Measurements from ENCODE around the gene TTLL4.
"Not testable (repeated sequence)": the region's sequence is repeated elsewhere in the genome, so short reads cannot be mapped to it uniquely, and the experiment has no call there.

The TTLL4 gene

GRCh38 chr2:218744615-218745014 lies 34.0 kb downstream of the TTLL4 start:
- no peak for DNase-seq (ENCODE audit: low read depth in 2 of 2)

- DNase-seq (ENCODE audit: low read depth in 2 of 2), result no peak
Observed at GRCh38 chr2:218745160-218745558, 34.5 kb downstream of the TTLL4 start.

GRCh38 chr2:218745559-218746469 lies 35.2 kb downstream of the TTLL4 start:
- no peak for DNase-seq (ENCODE audit: low read depth in 2 of 2)

GRCh38 chr2:218746470-218746795 lies 35.8 kb downstream of the TTLL4 start:
- DNase-seq (ENCODE audit: low read depth in 2 of 2), result no peak

GRCh38 chr2:218746960-218747359 lies 36.3 kb downstream of the TTLL4 start:
- no peak for DNase-seq (ENCODE audit: low read depth in 2 of 2)

- no peak for DNase-seq (ENCODE audit: low read depth in 2 of 2)
Observed at GRCh38 chr2:218748741-218749441, 38.3 kb downstream of the TTLL4 start.

- no peak for DNase-seq (ENCODE audit: low read depth in 2 of 2)
Observed at GRCh38 chr2:218754201-218754600, 43.6 kb downstream of the TTLL4 start.

- no peak for DNase-seq (ENCODE audit: low read depth in 2 of 2)
Observed at GRCh38 chr2:218754781-218755180, 44.1 kb downstream of the TTLL4 start.

GRCh38 chr2:218755198-218755566 lies 44.5 kb downstream of the TTLL4 start:
- DNase-seq (ENCODE audit: low read depth in 2 of 2), result no peak

GRCh38 chr2:218755567-218756404 lies 45.2 kb downstream of the TTLL4 start:
- no peak for DNase-seq (ENCODE audit: low read depth in 2 of 2)

- DNase-seq (ENCODE audit: low read depth in 2 of 2), result no peak
Observed at GRCh38 chr2:218756599-218757377, 46.2 kb downstream of the TTLL4 start.

GRCh38 chr2:218761795-218762194 lies 51.2 kb downstream of the TTLL4 start:
- DNase-seq (ENCODE audit: low read depth in 2 of 2), result no peak

GRCh38 chr2:218772759-218773158 lies 62.1 kb downstream of the TTLL4 start:
- not testable (repeated sequence) for DNase-seq (ENCODE audit: low read depth in 2 of 2)

GRCh38 chr2:218773881-218774280 lies 63.2 kb downstream of the TTLL4 start:
- no peak for DNase-seq (ENCODE audit: low read depth in 2 of 2)

- no peak for DNase-seq (ENCODE audit: low read depth in 2 of 2)
Observed at GRCh38 chr2:218776488-218776887, 65.9 kb downstream of the TTLL4 start.

GRCh38 chr2:218777276-218777990 lies 66.8 kb downstream of the TTLL4 start:
- no peak for DNase-seq (ENCODE audit: low read depth in 2 of 2)

- no peak for DNase-seq (ENCODE audit: low read depth in 2 of 2)
Observed at GRCh38 chr2:218780046-218780445, 69.4 kb downstream of the TTLL4 start.

GRCh38 chr2:218780851-218781690 lies 70.4 kb downstream of the TTLL4 start:
- no peak for DNase-seq (ENCODE audit: low read depth in 2 of 2)

GRCh38 chr2:218781691-218782527 lies 71.3 kb downstream of the TTLL4 start, which contains the start of gene CYP27A1:
Gene CYP27A1, plus strand, starts transcription at chr2:218782147. Its CDS starts 36 bp downstream, at chr2:218782183.
- no peak for DNase-seq (ENCODE audit: low read depth in 2 of 2)
